Ovary (tissue), 9 donors: ENCODE measurements around the gene PLEKHB2. TPM values are rescaled to one million over a fixed set of nuclear protein-coding genes. Genes with fewer than 3 reads are reported as not detected.
"Not testable (repeated sequence)": the region's sequence is repeated elsewhere in the genome, so short reads cannot be mapped to it uniquely, and the experiment has no call there.

Experiments used
- DNase-seq, 5 donors: peaks; one replicate each; pipeline ENCODE4 v3.0.0-alpha.2; 2019 to 2020
- H3K27ac ChIP-seq, 2 donors: fragments of 200-600 bp; one replicate each; pipeline versions ENCODE4 v1.5.1 to v1.8.0; 2019 to 2022
- H3K27me3 ChIP-seq: fragments of 200-600 bp; one replicate; pipeline ENCODE4 v1.8.0; 2022
- H3K36me3 ChIP-seq: fragments of 200-600 bp; sonication (generic); one replicate; pipeline ENCODE4 v1.5.1; 2019
- H3K4me1 ChIP-seq: one replicate; pipeline ENCODE4 v1.8.1; 2013; ENCODE audit warnings: mild to moderate bottlenecking, moderate library complexity; ENCODE audit not compliant: insufficient read depth
- H3K4me3 ChIP-seq: fragments of 200-600 bp; sonication (generic); one replicate; pipeline ENCODE4 v1.5.1; 2017
- H3K9me3 ChIP-seq, 2 donors: fragments of 200-600 bp in 1 of 2; sonication (generic) in 1 of 2; one replicate each; pipeline versions ENCODE4 v1.5.1 to v1.8.1; 2013 to 2019; ENCODE audit warnings: mild to moderate bottlenecking in 1 of 2, moderate library complexity in 1 of 2
- WGBS, 3 donors: extraction: QIAGEN DNeasy Blood & Tissue Kit in 1 of 3; methylation state at CpG; one replicate each; pipeline versions ENCODE4 v1.1.5 to v1.1.7; 2013 to 2017; 5-methylcytosine and 5-hydroxymethylcytosine counted together
- intact Hi-C, 4 donors: fragments of 100-400 bp; cut with DNase I; formaldehyde crosslinking; loops; one replicate each; pipeline versions ENCODE4 v1.11.0 to v1.15.1; 2022 to 2023
- polyA plus RNA-seq, 2 donors: library from polyadenylated mRNA; stranded (reverse); fragments of 200-250 nt in 1 of 2; fragments of 350-450 nt in 1 of 2; fragmentation: Illumina TruSeq in 1 of 2; extraction: RNeasy Lipid Tissue Mini Kit (QIAGEN cat#74804) in 1 of 2; gene quantifications; one replicate each; pipeline ENCODE4 v1.2.3, GENCODE V29; 2013 to 2014
- small RNA-seq: library from RNA; depleted of rRNA; stranded (forward); fragments of <200 nt; gene quantifications from one replicate; pipeline ENCODE3, GENCODE V24; 2016
- total RNA-seq, 7 donors: library from RNA; depleted of rRNA in 2 of 7; stranded (reverse); fragments of >200 nt in 2 of 7; fragmentation: NEBNext Ultra II Directional in 3 of 7; extraction: Animal tissue kit (Norgen Biotek cat#: 25700) in 3 of 7; gene quantifications; one replicate each; pipeline versions ENCODE4 v1.1.0 to v1.2.4, GENCODE V29; 2016 to 2023
- donor health status: DM: no; HTN: no; CAD: no; lungs with moderate emphysema.
- donor health status: DM: no; HTN: no; CAD: no.
- donor health status: Bipolar disorder and iron deficiency.
- donor health status: DM: yes; HTN: yes; CAD: no.
- donor health status: DM: no; HTN: no; CAD: no.
- donor health status: DM: yes; HTN: yes; CAD: no.

Gene PLEKHB2
- total and polyA plus RNA-seq, 9 donors, result 9.8 to 53.2 (median 23.4) TPM

DNA sequence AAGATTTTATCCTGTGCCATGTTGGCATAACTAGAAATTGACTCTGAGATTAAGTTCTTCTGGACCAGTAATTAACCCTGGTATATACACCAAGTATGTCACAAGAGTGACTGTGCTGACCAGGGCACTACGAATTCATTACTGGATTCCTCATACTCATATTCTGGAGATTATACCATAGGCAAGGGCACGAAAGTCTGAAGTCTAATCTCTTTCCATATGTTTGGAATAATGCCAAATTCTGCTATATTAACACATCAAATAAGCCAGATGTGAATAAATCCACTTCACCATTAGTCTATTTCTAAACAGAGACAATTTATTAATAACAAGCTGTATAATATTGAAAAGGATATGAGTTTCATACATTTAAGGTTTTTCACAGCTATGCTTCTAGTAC is 91.0 kb downstream of the PLEKHB2 start:
- DNase-seq, H3K27ac ChIP-seq, intact Hi-C loops, H3K9me3 ChIP-seq, H3K27me3 ChIP-seq, H3K4me1 ChIP-seq, H3K36me3 ChIP-seq, H3K4me3 ChIP-seq: not testable (repeated sequence)
- WGBS, 3 donors, result 40 to 54% (median 48%) methylated on average over 2 of the region's 2 CpGs

Small RNAs within 50 kb of the gene (small RNA-seq; reads per million reads assigned to genes)
- gene AC009477.1, result not detected

Other genes with a start within 250 kb of the PLEKHB2 start
- 100 to 1,000 TPM in 4 of 7 donors, 10 to 100 TPM in 3; 66.3 to 117 (median 108) TPM for gene FAM168B, start 11.9 kb upstream of the PLEKHB2 start, total RNA-seq
- gene FAM168B, start 11.9 kb upstream of the PLEKHB2 start, polyA plus RNA-seq, result 10 to 100 TPM; 54.4 to 67.0 TPM
- gene POTEE, start 104.2 kb downstream of the PLEKHB2 start, total RNA-seq, result under 1 TPM in 4 of 7 donors, not detected in 3; 0.13 to 0.53 (median 0.15) TPM
- gene POTEE, start 104.2 kb downstream of the PLEKHB2 start, polyA plus RNA-seq, result under 1 TPM in 1 of 2 donors, not detected in 1; 0.01 TPM